ENCODE results near the gene VPS13D.
"Not testable (repeated sequence)": the region's sequence is repeated elsewhere in the genome, so short reads cannot be mapped to it uniquely, and the experiment has no call there.

DNA sequence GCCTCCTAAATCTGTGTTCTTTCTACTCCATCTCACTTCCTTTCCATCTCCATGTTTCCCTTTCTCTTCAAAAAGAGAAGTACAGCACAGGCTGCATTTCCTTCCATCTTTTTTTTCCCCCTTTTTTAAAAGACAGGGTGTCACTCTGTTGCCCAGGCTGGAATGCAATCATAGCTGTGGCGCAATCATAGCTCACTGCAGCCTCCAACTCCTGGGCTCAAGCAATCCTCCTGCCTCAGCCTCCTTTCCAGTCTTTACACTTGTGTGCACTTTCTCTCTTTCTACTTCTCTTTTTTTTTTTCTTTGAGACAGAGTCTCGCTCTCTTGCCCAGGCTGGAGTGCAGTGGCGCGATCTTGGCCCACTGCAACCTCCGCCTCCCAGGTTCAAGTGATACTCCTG, 95.1 kb downstream of the VPS13D start:
- not testable (repeated sequence) for TF ChIP-seq POLR2A (IDR thresholded peaks at IDR 0.05)
- TF ChIP-seq, protein P1, sequence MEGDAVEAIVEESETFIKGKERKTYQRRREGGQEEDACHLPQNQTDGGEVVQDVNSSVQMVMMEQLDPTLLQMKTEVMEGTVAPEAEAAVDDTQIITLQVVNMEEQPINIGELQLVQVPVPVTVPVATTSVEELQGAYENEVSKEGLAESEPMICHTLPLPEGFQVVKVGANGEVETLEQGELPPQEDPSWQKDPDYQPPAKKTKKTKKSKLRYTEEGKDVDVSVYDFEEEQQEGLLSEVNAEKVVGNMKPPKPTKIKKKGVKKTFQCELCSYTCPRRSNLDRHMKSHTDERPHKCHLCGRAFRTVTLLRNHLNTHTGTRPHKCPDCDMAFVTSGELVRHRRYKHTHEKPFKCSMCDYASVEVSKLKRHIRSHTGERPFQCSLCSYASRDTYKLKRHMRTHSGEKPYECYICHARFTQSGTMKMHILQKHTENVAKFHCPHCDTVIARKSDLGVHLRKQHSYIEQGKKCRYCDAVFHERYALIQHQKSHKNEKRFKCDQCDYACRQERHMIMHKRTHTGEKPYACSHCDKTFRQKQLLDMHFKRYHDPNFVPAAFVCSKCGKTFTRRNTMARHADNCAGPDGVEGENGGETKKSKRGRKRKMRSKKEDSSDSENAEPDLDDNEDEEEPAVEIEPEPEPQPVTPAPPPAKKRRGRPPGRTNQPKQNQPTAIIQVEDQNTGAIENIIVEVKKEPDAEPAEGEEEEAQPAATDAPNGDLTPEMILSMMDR (IDR thresholded peaks at IDR 0.05), result not testable (repeated sequence)

Measured in uterus (tissue), 2 donors.